ENCODE results near the gene DUSP2. TPM values are rescaled to one million over a fixed set of nuclear protein-coding genes. Genes with fewer than 3 reads are reported as not detected.

The DUSP2 gene
- total RNA-seq, 1 experiment from 2014 or later, result 1.4 TPM

DNA sequence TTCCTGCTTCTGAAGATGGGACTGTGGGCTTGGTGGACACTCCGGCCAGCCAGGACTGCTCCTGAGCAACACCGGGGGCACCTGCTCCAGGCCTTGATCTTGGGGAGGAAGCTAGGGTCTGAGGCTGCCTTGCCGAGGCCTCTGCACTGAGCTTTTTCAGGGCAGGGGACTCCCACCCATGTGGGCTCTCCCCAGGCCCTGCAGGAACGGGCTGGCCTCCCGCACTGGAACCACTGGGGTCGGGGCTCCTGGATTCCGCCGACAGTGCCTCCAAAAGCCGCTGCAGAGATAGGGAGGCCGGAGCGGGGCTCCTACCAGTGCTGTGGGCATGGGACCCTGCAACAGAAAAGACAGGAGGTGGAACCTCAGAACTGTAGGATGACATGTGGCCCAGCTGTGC, 21.3 kb downstream of the DUSP2 start:
- BruUV-seq (replicated peaks), result no TSS peak
- intact Hi-C loops (cut with micrococcal nuclease; ENCODE audit: unreplicated experiment), result no loop called here
- no peak for DNase-seq (ENCODE audit: low spot score)
- TF ChIP-seq, protein P1, sequence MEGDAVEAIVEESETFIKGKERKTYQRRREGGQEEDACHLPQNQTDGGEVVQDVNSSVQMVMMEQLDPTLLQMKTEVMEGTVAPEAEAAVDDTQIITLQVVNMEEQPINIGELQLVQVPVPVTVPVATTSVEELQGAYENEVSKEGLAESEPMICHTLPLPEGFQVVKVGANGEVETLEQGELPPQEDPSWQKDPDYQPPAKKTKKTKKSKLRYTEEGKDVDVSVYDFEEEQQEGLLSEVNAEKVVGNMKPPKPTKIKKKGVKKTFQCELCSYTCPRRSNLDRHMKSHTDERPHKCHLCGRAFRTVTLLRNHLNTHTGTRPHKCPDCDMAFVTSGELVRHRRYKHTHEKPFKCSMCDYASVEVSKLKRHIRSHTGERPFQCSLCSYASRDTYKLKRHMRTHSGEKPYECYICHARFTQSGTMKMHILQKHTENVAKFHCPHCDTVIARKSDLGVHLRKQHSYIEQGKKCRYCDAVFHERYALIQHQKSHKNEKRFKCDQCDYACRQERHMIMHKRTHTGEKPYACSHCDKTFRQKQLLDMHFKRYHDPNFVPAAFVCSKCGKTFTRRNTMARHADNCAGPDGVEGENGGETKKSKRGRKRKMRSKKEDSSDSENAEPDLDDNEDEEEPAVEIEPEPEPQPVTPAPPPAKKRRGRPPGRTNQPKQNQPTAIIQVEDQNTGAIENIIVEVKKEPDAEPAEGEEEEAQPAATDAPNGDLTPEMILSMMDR (conservative IDR thresholded peaks at IDR 0.05; ENCODE audit: low read depth, low read length), result no peak
- Histone ChIP-seq H3K4me3 (ENCODE audit: low read depth, low read length, poor library complexity, severe bottlenecking) (no peak overlapping the region), H3K27ac (ENCODE audit: low read depth, low read length, poor library complexity, severe bottlenecking) (no peak overlapping the region), H3K9me3 (ENCODE audit: low read depth, low read length, poor library complexity, severe bottlenecking) (no peaks in the 10 kb centered on the region), H3K36me3 (ENCODE audit: insufficient read depth, low read length, poor library complexity, severe bottlenecking) (no peaks in the 10 kb centered on the region), H3K4me1 (ENCODE audit: insufficient read depth, low read length, poor library complexity, severe bottlenecking) (no peaks in the 10 kb centered on the region), H3K27me3 (replicated peaks; ENCODE audit: insufficient read depth, low read depth, low read length, poor library complexity) (peaks cover 3% of the 10 kb centered on the region)
- ChIA-PET CTCF (no interaction called here), POLR2A (ENCODE audit: low non-redundant PET) (no interaction called here)

DNA sequence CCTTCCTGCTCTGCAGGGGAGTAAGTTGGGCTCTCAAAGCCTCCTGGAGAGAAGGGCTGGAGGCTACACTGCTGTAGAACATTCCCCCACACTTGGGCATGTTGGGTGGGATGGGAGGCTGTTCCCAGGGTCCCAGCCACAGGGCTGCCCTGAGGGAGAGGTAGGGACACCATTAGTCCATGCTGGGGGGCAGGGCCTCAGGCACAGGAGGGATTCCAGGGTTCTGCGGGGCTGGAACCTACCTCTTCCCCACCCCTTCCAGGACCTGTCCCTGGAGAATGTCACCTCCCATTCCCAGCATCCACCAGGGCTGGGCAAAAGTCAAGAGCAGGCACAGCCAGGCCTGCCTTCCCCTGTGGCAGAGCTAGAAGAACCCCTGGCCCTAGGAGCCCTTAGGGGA, 21.9 kb downstream of the DUSP2 start:
- Histone ChIP-seq H3K27ac (ENCODE audit: low read depth, low read length, poor library complexity, severe bottlenecking) (no peak overlapping the region), H3K36me3 (ENCODE audit: insufficient read depth, low read length, poor library complexity, severe bottlenecking) (no peaks in the 10 kb centered on the region), H3K9me3 (ENCODE audit: low read depth, low read length, poor library complexity, severe bottlenecking) (no peaks in the 10 kb centered on the region), H3K4me1 (ENCODE audit: insufficient read depth, low read length, poor library complexity, severe bottlenecking) (no peaks in the 10 kb centered on the region), H3K4me3 (ENCODE audit: low read depth, low read length, poor library complexity, severe bottlenecking) (no peak overlapping the region), H3K27me3 (replicated peaks; ENCODE audit: insufficient read depth, low read depth, low read length, poor library complexity) (peaks cover 3% of the 10 kb centered on the region)
- no peak for DNase-seq (ENCODE audit: low spot score)
- ChIA-PET POLR2A (ENCODE audit: low non-redundant PET) (no interaction called here), CTCF (no interaction called here)
- TF ChIP-seq, protein P1 (conservative IDR thresholded peaks at IDR 0.05; ENCODE audit: low read depth, low read length), result no peak
- TF ChIP-seq EZH2 (IDR thresholded peaks at IDR 0.05; ENCODE audit: borderline replicate concordance, low read depth, low read length, poor library complexity, severe bottlenecking), result no peak
- BruUV-seq (replicated peaks), result no TSS peak
- intact Hi-C loops (cut with micrococcal nuclease; ENCODE audit: unreplicated experiment), result no loop called here

DNA sequence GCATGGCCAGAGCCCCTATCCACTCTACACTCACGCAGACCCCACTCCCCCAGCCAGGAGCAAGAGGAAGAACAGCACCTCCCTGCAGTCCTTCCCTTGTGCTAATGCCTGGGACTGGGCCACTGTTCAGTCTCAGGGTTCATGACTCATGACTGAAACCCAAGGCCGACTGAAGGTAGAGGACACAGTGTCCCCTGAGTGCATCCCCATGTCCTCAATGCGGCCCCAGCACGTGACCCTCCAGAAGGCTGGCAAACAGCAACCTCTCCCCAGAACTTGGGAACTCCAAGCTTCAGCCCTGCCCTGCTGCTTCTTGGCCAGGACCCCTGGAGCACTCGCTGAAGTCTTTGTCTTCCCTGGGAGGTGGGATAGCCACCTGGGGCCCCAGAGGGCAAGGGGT, 22.8 kb downstream of the DUSP2 start:
- intact Hi-C loops (cut with micrococcal nuclease; ENCODE audit: unreplicated experiment), result no loop called here
- POLR2A ChIA-PET (ENCODE audit: low non-redundant PET), result no interaction called here

More for the DNA sequence above, 22.8 kb downstream of the DUSP2 start:
- no peak overlapping the region for H3K27ac ChIP-seq (ENCODE audit: low read depth, low read length, poor library complexity, severe bottlenecking)
- no peaks in the 10 kb centered on the region for H3K9me3 ChIP-seq (ENCODE audit: low read depth, low read length, poor library complexity, severe bottlenecking)
- no peak for DNase-seq (ENCODE audit: low spot score)
- BruUV-seq (replicated peaks), result no TSS peak
- H3K36me3 ChIP-seq (ENCODE audit: insufficient read depth, low read length, poor library complexity, severe bottlenecking), result no peaks in the 10 kb centered on the region
- no peak for TF ChIP-seq EZH2 (IDR thresholded peaks at IDR 0.05; ENCODE audit: borderline replicate concordance, low read depth, low read length, poor library complexity, severe bottlenecking)
- TF ChIP-seq, protein P1 (conservative IDR thresholded peaks at IDR 0.05; ENCODE audit: low read depth, low read length), result no peak
- H3K27me3 ChIP-seq (replicated peaks; ENCODE audit: insufficient read depth, low read depth, low read length, poor library complexity), result peaks cover 3% of the 10 kb centered on the region
- no peak overlapping the region for H3K4me3 ChIP-seq (ENCODE audit: low read depth, low read length, poor library complexity, severe bottlenecking)
- CTCF ChIA-PET, result no interaction called here
- H3K4me1 ChIP-seq (ENCODE audit: insufficient read depth, low read length, poor library complexity, severe bottlenecking), result no peaks in the 10 kb centered on the region
